ENCODE results near the gene COL2A1.

Gene COL2A1

GRCh38 chr12:47977046-47977771, 27.1 kb downstream of the COL2A1 start:
- CTCF ChIA-PET = interaction anchor here (1.0 to 5.9 kb wide), 3 partner anchors 13 to 27 kb away, joined by 3 to 28 read pairs (median 5); partner anchors contain the start of gene TMEM106C
- DNase-seq (ENCODE audit: extremely low spot score) = no peak
- POLR2A ChIA-PET = no interaction called here
- TF ChIP-seq CTCF (IDR thresholded peaks at IDR 0.05; ENCODE audit: control extremely low read depth, extremely low read depth, low read depth, missing control alignments) = no peak

- no peak for DNase-seq (ENCODE audit: extremely low spot score)
- TF ChIP-seq CTCF (IDR thresholded peaks at IDR 0.05; ENCODE audit: control extremely low read depth, extremely low read depth, low read depth, missing control alignments) = no peak
- ChIA-PET CTCF (interaction anchor here (1.1 to 5.9 kb wide), 3 partner anchors 9 to 26 kb away, joined by 5 to 28 read pairs (median 5); partner anchors contain the start of gene TMEM106C), POLR2A (no interaction called here)
Observed at GRCh38 chr12:47975816-47976215, 28.5 kb downstream of the COL2A1 start.

GRCh38 chr12:47975036-47975620, 29.1 kb downstream of the COL2A1 start:
- POLR2A ChIA-PET = no interaction called here
- CTCF ChIA-PET = interaction anchor here (1.0 to 5.9 kb wide), 4 partner anchors 13 to 173 kb away, joined by 3 to 28 read pairs (median 4); partner anchors contain the start of gene TMEM106C
- DNase-seq (ENCODE audit: extremely low spot score) = no peak
- TF ChIP-seq CTCF (IDR thresholded peaks at IDR 0.05; ENCODE audit: control extremely low read depth, extremely low read depth, low read depth, missing control alignments) = no peak

- no peak for TF ChIP-seq CTCF (IDR thresholded peaks at IDR 0.05; ENCODE audit: control extremely low read depth, extremely low read depth, low read depth, missing control alignments)
- POLR2A ChIA-PET = no interaction called here
- DNase-seq (ENCODE audit: extremely low spot score) = no peak
- CTCF ChIA-PET = interaction anchor here (5.9 kb wide), 1 partner anchor 12 kb away, joined by 28 read pairs; the partner anchor contains the start of gene TMEM106C
Observed at GRCh38 chr12:47973870-47974269, 30.4 kb downstream of the COL2A1 start.

GRCh38 chr12:47972895-47973294, 31.4 kb downstream of the COL2A1 start:
- ChIA-PET POLR2A (no interaction called here), CTCF (interaction anchor here (5.9 kb wide), 1 partner anchor 11 kb away, joined by 28 read pairs; the partner anchor contains the start of gene TMEM106C)
- no peak for DNase-seq (ENCODE audit: extremely low spot score)
- no peak for TF ChIP-seq CTCF (IDR thresholded peaks at IDR 0.05; ENCODE audit: control extremely low read depth, extremely low read depth, low read depth, missing control alignments)

- POLR2A ChIA-PET = no interaction called here
- CTCF ChIA-PET = interaction anchor here (1.0 to 1.3 kb wide), 3 partner anchors 21 to 192 kb away, joined by 3 to 9 read pairs (median 3); no protein-coding TSS in a partner anchor
- DNase-seq (ENCODE audit: extremely low spot score) = no peak
- no peak for TF ChIP-seq CTCF (IDR thresholded peaks at IDR 0.05; ENCODE audit: control extremely low read depth, extremely low read depth, low read depth, missing control alignments)
Observed at GRCh38 chr12:47970843-47971242, 33.4 kb downstream of the COL2A1 start.
